ENCODE data around the gene CFAP20.

Gene CFAP20

GRCh38 chr16:58129097-58129936 is at the start of gene CFAP20:
Gene CFAP20, minus strand, starts transcription at chr16:58129381. Its CDS starts 266 bp downstream, at chr16:58129115.
- peak; percentile 97 for DNase-seq

GRCh38 chr16:58177353-58177710 is 48.2 kb upstream of the CFAP20 start:
- DNase-seq: no peak

- DNase-seq: no peak
Observed at GRCh38 chr16:58176608-58177352, 47.6 kb upstream of the CFAP20 start.

- no peak for DNase-seq
Observed at GRCh38 chr16:58170223-58170622, 41.0 kb upstream of the CFAP20 start.

- no peak for DNase-seq
Observed at GRCh38 chr16:58160855-58161254, 31.7 kb upstream of the CFAP20 start.

GRCh38 chr16:58158725-58159124 is 29.5 kb upstream of the CFAP20 start:
- DNase-seq: no peak

- no peak for DNase-seq
Observed at GRCh38 chr16:58157951-58158540, 28.9 kb upstream of the CFAP20 start.

GRCh38 chr16:58157239-58157638 is 28.1 kb upstream of the CFAP20 start:
- no peak for DNase-seq

GRCh38 chr16:58155839-58156238 is 26.7 kb upstream of the CFAP20 start:
- no peak for DNase-seq

GRCh38 chr16:58154345-58154744 is 25.2 kb upstream of the CFAP20 start:
- no peak for DNase-seq

- DNase-seq: no peak
Observed at GRCh38 chr16:58152246-58152868, 23.2 kb upstream of the CFAP20 start.

GRCh38 chr16:58148526-58148925 is 19.3 kb upstream of the CFAP20 start:
- no peak for DNase-seq

- DNase-seq: no peak
Observed at GRCh38 chr16:58148099-58148498, 18.9 kb upstream of the CFAP20 start.

- DNase-seq: no peak
Observed at GRCh38 chr16:58138852-58139251, 9.7 kb upstream of the CFAP20 start.

- no peak for DNase-seq
Observed at GRCh38 chr16:58137581-58137980, 8.4 kb upstream of the CFAP20 start.

GRCh38 chr16:58128711-58129096 is 477 bp downstream of the CFAP20 start:
- peak; percentile 16 for DNase-seq

GRCh38 chr16:58128181-58128631 is 975 bp downstream of the CFAP20 start:
- DNase-seq: no peak

- DNase-seq: no peak
Observed at GRCh38 chr16:58127634-58128033, 1.5 kb downstream of the CFAP20 start.

GRCh38 chr16:58127033-58127556 is 2.1 kb downstream of the CFAP20 start:
- DNase-seq: peak; percentile 37

- DNase-seq: no peak
Observed at GRCh38 chr16:58126451-58126961, 2.7 kb downstream of the CFAP20 start.

- no peak for DNase-seq
Observed at GRCh38 chr16:58125781-58126335, 3.3 kb downstream of the CFAP20 start.

GRCh38 chr16:58125041-58125440 is 4.1 kb downstream of the CFAP20 start:
- no peak for DNase-seq

GRCh38 chr16:58124601-58124915 is 4.6 kb downstream of the CFAP20 start:
- DNase-seq: no peak
